Calu3 (cell line): ENCODE results near the gene MBNL2. TPM values are rescaled to one million over a fixed set of nuclear protein-coding genes. Genes with fewer than 3 reads are reported as not detected.

Experiments used
- BruUV-seq: library from RNA; stranded (reverse); fragments of 400-500 nt; replicated peaks from 2 replicates; lab custom pipeline; 2021; lab: Mats Ljungman, UMichigan
- CTCF ChIA-PET: fragments of 300-600 bp; sonication (Branson Sonifier 250); formaldehyde crosslinking; loops from one replicate; lab custom pipeline; 2022; ENCODE audit warnings: antibody characterized with exemption; lab: Charles Lee
- DNase-seq: peaks from one replicate; pipeline ENCODE4 v3.0.0; 2022
- H3K27ac Mint-ChIP-seq: one replicate; pipeline ENCODE4 v1.8.0; 2022; ENCODE audit warnings: mixed read lengths; ENCODE audit not compliant: unreplicated experiment
- H3K27me3 Mint-ChIP-seq: one replicate; pipeline ENCODE4 v1.8.0; 2022; ENCODE audit warnings: mixed read lengths; ENCODE audit not compliant: unreplicated experiment
- H3K36me3 Mint-ChIP-seq: one replicate; pipeline ENCODE4 v1.8.0; 2022; ENCODE audit warnings: mild to moderate bottlenecking, moderate library complexity, mixed read lengths; ENCODE audit not compliant: insufficient read depth, unreplicated experiment
- H3K4me1 Mint-ChIP-seq: one replicate; pipeline ENCODE4 v1.8.0; 2022; ENCODE audit warnings: mild to moderate bottlenecking, low read depth, mixed read lengths; ENCODE audit not compliant: unreplicated experiment
- H3K4me3 Mint-ChIP-seq: one replicate; pipeline ENCODE4 v1.8.0; 2022; ENCODE audit warnings: mild to moderate bottlenecking, low read depth, moderate library complexity, mixed read lengths; ENCODE audit not compliant: unreplicated experiment
- H3K9me3 Mint-ChIP-seq: one replicate; pipeline ENCODE4 v1.8.0; 2022; ENCODE audit warnings: low read depth, mixed read lengths; ENCODE audit not compliant: unreplicated experiment
- CTCF ChIP-seq: fragments of 200-600 bp; IDR thresholded peaks from one replicate; pipeline ENCODE4 v1.8.0; 2022; ENCODE audit warnings: antibody characterized with exemption; ENCODE audit not compliant: unreplicated experiment
- intact Hi-C: fragments of 100-400 bp; cut with micrococcal nuclease; formaldehyde crosslinking; loops from one replicate; pipeline ENCODE4 v1.10.0; 2022; ENCODE audit not compliant: unreplicated experiment
- total RNA-seq: library from RNA; stranded (reverse); gene quantifications from 2 replicates; pipeline ENCODE4 v1.2.3, GENCODE V29; 2022

MBNL2 gene
- total RNA-seq, 1 experiment from 2014 or later: 37.1 TPM

GRCh38 chr13:97307882-97308624 lies 85.9 kb downstream of the MBNL2 start:
- no peak overlapping the region for H3K4me3 Mint-ChIP-seq
- H3K27me3 Mint-ChIP-seq: no peaks in the 10 kb centered on the region
- CTCF ChIA-PET: interaction anchor here (0.5 kb wide), 1 partner anchor 17 kb away, joined by 3 read pairs; no protein-coding TSS in a partner anchor
- no TSS peak for BruUV-seq
- DNase-seq: peak; percentile 30
- H3K9me3 Mint-ChIP-seq: no peaks in the 10 kb centered on the region
- intact Hi-C loops: no loop called here
- no peak for TF ChIP-seq CTCF
- peaks cover 29% of the 10 kb centered on the region for H3K4me1 Mint-ChIP-seq
- H3K36me3 Mint-ChIP-seq: peaks cover 11% of the 10 kb centered on the region
- peak overlapping the region; percentile 30 for H3K27ac Mint-ChIP-seq

GRCh38 chr13:97308735-97309429 lies 86.7 kb downstream of the MBNL2 start:
- no peaks in the 10 kb centered on the region for H3K27me3 Mint-ChIP-seq
- BruUV-seq: no TSS peak
- H3K4me3 Mint-ChIP-seq: no peak overlapping the region
- CTCF ChIA-PET: interaction anchor here (0.5 kb wide), 1 partner anchor 18 kb away, joined by 3 read pairs; no protein-coding TSS in a partner anchor
- peaks cover 29% of the 10 kb centered on the region for H3K4me1 Mint-ChIP-seq
- intact Hi-C loops: no loop called here
- TF ChIP-seq CTCF: no peak
- no peak for DNase-seq
- H3K36me3 Mint-ChIP-seq: peaks cover 11% of the 10 kb centered on the region
- H3K9me3 Mint-ChIP-seq: no peaks in the 10 kb centered on the region
- peak overlapping the region; percentile 30 for H3K27ac Mint-ChIP-seq

GRCh38 chr13:97310809-97311436 lies 88.8 kb downstream of the MBNL2 start:
- peaks cover 5% of the 10 kb centered on the region for H3K36me3 Mint-ChIP-seq
- no peaks in the 10 kb centered on the region for H3K27me3 Mint-ChIP-seq
- H3K27ac Mint-ChIP-seq: no peak overlapping the region
- H3K4me3 Mint-ChIP-seq: no peak overlapping the region
- TF ChIP-seq CTCF: no peak
- H3K9me3 Mint-ChIP-seq: no peaks in the 10 kb centered on the region
- no TSS peak for BruUV-seq
- peaks cover 28% of the 10 kb centered on the region for H3K4me1 Mint-ChIP-seq
- intact Hi-C loops: no loop called here
- no peak for DNase-seq
- CTCF ChIA-PET: no interaction called here

- CTCF ChIA-PET: no interaction called here
- Mint-ChIP-seq H3K36me3 (no peaks in the 10 kb centered on the region), H3K4me3 (no peak overlapping the region), H3K9me3 (no peaks in the 10 kb centered on the region), H3K27ac (no peak overlapping the region), H3K27me3 (no peaks in the 10 kb centered on the region), H3K4me1 (peaks cover 20% of the 10 kb centered on the region)
- no peak for TF ChIP-seq CTCF
- no TSS peak for BruUV-seq
- intact Hi-C loops: no loop called here
- DNase-seq: no peak
These were observed 89.8 kb downstream of the MBNL2 start for GRCh38 chr13:97311956-97312355.
